M059J (cell line): Measurements from ENCODE around the gene ACTL9. TPM values are rescaled to one million over a fixed set of nuclear protein-coding genes. Genes with fewer than 3 reads are reported as not detected.

Source experiments
- total RNA-seq: library from RNA; depleted of rRNA; stranded (reverse); fragments of >200 nt; shearing (Covaris generic); gene quantifications from 2 replicates; pipeline ENCODE4 v1.2.3, GENCODE V29; 2014; rRNA removed

Gene ACTL9
- total RNA-seq, 1 experiment from 2014 or later = not detected

Other genes with a start within 250 kb of the ACTL9 start
- gene PRAM1, start 196.2 kb downstream of the ACTL9 start, total RNA-seq = not detected in 2 replicates
- 4.5 and 6.3 TPM in 2 replicates for gene ZNF414, start 184.6 kb downstream of the ACTL9 start, total RNA-seq
- gene MYO1F, start 121.4 kb downstream of the ACTL9 start, total RNA-seq = 0.15 and 0.25 TPM in 2 replicates
- 3.4 and 5.4 TPM in 2 replicates for gene ADAMTS10, start 88.1 kb downstream of the ACTL9 start, total RNA-seq
- not detected in 2 replicates for gene NFILZ, start 68.2 kb downstream of the ACTL9 start, total RNA-seq
- gene OR2Z1, start 22.8 kb upstream of the ACTL9 start, total RNA-seq = not detected in 2 replicates
- 4.5 and 20.4 TPM in 2 replicates for gene ZNF558, start 133.5 kb upstream of the ACTL9 start, total RNA-seq
- not detected in 2 replicates for gene MBD3L1, start 133.6 kb upstream of the ACTL9 start, total RNA-seq